Midbrain (tissue), 1 donor: ENCODE data around the gene SLC45A1.
"Not testable (repeated sequence)": the region's sequence is repeated elsewhere in the genome, so short reads cannot be mapped to it uniquely, and the experiment has no call there.

Experiments used
- DNase-seq: peaks from one replicate; lab custom pipeline; 2025; lab: John Stamatoyannopoulos, UW

The SLC45A1 gene

GRCh38 chr1:8317647-8318381 is at the start of gene SLC45A1:
Gene SLC45A1, plus strand, starts transcription at chr1:8318114. Its CDS starts 6,216 bp downstream, at chr1:8324330.
- peak; percentile 77 for DNase-seq

DNA sequence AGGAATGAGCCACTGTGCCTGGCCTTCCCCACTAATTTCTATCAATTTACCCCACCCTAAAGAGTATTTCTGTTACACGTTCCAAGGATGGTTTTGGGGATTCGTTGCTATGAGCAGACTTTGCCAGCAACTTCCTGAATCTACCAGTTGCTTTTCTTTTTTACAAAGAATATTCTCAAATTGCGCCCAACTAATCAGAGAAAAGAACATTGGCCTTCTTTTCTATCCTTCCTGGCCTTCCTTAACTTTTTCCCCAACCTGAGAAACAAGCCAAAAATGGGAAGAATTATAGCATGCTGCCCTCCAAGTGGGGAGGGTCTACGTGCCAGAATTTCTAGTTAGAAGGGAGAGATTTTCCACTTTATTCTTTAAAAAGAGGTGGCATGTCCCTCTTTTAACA is 44.9 kb upstream of the SLC45A1 start:
- DNase-seq: no peak

GRCh38 chr1:8274352-8274751 is 43.6 kb upstream of the SLC45A1 start:
- peak; percentile 9 for DNase-seq

GRCh38 chr1:8276173-8276914 is 41.6 kb upstream of the SLC45A1 start:
- no peak for DNase-seq

DNA sequence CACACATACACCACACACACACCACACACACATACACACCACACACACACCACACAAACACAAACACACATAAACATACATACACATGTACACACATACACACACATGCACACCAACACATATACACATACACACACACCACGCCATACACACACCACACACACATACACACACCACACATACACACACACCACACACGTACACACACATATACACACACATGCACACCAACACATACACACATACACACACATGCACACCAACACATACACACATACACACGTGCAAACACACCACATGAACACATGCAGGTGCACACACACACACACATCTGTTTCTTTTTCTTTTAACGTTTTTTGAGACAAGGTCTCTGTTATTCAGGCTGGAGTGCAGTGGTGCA is 41.0 kb upstream of the SLC45A1 start:
- no peak for DNase-seq

- DNase-seq: not testable (repeated sequence)
Measured at GRCh38 chr1:8278677-8279076, 39.2 kb upstream of the SLC45A1 start.

DNA sequence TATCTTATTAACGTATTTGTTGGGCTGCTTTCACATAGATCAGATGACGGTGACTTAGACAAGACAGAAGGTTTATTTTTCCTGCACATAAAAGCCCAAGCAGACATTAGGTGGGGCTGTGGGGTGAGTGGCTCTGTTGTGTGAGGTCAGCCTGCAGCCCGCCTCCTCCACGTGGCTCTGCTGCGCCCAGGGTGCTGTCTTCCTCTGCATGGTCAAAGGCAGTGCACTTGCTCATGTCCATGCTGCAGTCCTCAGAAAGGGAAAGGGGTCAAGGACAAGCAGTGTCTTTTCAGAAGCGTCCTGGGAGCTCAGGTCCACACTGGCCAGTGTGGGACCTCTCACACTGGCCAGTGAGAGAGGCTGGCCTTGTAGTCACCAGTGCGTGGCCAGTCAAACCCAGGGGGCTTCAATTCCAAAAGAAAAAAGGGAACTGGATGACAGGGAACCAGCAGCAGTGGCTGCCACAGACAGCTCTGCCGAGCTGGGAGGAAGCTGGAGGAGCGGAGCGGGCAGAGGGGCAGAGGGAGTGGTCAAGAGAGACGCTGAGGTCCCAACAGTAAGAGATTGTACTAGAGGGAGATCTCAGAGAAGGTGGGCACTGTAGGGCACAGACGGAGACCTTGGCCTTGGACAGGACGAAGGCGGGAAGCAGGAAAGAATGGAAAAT is 35.9 kb upstream of the SLC45A1 start:
- no peak for DNase-seq

- DNase-seq: no peak
Measured at GRCh38 chr1:8283058-8283884, 34.6 kb upstream of the SLC45A1 start.

- no peak for DNase-seq
Measured at GRCh38 chr1:8284127-8284526, 33.8 kb upstream of the SLC45A1 start.

DNA sequence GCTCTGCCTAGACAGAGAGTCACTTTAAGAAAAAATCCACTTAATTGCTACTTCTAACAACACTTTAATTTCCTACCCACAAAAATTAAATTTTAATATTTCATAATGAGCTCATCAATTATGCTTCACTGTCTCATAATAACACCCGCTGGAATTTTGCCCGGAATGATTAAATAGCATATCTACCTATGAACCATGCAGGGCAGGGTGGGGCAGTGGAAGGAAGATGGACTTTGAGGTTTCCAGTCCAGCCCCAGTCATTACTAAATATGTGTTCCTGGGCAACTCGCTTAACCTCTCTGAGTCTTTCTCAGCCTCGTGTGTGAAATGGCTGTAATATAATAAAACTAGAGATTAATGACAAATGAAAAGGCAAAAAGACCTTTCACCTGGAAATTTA is 32.8 kb upstream of the SLC45A1 start:
- DNase-seq: no peak

- no peak for DNase-seq
Measured at GRCh38 chr1:8285965-8286364, 31.9 kb upstream of the SLC45A1 start.

- DNase-seq: no peak
Measured at GRCh38 chr1:8293118-8293517, 24.8 kb upstream of the SLC45A1 start.

DNA sequence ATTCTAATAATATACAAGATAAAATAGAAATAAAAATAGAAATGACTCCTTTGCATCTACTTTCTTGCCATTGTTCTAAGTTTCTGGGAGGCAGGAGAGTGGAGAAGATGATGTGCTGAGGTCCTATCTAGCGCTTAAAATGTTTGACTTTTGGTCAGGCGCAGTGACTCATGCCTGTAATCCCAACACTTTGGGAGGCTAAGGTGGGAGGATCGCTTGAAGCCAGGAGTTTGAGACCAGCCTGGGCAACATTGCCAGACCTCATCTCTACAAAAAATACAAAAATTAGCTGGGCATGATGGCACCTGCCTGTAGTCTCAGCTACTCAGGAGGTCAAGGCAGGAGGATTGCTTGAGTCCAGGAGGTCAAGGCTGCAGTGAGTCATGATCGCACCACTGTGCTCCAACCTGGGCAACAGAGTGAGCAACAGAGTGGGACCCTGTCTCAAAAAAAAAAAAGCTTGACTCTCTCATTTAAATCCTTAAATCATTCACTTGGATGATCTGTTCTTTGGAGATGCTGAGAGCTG is 24.2 kb upstream of the SLC45A1 start:
- no peak for DNase-seq

GRCh38 chr1:8294170-8294697 is 23.7 kb upstream of the SLC45A1 start:
- no peak for DNase-seq

DNA sequence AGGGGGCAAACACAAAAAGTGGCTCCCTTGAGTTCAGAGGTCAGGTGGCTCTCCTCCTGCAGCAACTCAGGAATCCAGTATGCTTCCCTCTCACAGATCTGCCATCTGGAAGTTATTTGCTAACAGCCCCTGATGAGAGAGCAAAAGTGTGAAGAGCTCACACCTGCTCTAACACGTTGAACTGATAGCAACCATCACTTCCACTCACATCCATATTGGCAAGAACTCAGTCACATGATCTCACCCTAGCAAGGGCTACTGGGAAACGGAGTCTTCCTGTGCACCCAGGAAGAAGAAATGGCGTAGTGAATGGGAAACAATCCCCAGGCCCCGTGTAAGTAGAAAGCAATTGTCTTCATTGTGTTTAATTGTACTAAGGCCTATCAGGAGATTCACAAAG is 20.7 kb upstream of the SLC45A1 start:
- no peak for DNase-seq

DNA sequence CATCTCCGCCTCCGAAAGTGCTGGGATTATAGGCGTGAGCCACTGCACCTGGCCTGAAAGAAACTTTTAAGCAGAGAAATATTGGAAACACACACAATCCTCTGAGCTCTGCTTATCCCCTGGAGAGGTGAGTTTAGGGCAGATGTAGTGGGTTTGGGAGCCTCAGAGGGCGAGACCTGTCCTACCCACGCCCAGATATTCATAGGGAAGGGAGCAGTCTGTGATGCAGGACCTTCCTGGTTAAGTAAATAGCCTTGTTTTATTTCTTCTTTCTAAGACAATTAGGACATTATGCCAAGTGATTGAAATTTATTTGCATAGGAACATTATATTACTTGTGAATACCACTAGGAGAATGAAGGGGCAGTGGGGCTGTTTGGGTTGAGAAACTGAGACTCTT is 18.0 kb upstream of the SLC45A1 start:
- DNase-seq: no peak

- DNase-seq: peak; percentile 33
Measured at GRCh38 chr1:8302081-8302956, 15.6 kb upstream of the SLC45A1 start.

GRCh38 chr1:8303141-8303540 is 14.8 kb upstream of the SLC45A1 start:
- no peak for DNase-seq

DNA sequence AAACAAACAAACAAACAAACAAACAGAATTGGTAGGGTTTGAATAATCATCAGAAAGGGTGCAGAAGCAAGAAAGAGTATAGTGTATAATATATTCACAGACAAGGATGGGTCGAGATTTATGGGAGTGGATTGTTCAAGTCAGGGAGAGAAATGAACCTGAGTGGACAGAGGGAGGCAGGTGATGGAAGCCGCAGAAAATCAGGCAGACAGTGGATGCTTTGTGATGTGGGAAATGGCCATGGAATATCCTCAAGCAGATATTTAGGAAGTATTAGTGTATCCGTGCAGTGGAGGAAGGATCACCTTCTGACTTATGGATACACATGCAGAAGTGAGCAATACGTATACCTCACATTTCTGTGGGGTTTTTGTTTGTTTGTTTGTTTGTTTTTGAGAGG is 14.0 kb upstream of the SLC45A1 start:
- DNase-seq: no peak

DNA sequence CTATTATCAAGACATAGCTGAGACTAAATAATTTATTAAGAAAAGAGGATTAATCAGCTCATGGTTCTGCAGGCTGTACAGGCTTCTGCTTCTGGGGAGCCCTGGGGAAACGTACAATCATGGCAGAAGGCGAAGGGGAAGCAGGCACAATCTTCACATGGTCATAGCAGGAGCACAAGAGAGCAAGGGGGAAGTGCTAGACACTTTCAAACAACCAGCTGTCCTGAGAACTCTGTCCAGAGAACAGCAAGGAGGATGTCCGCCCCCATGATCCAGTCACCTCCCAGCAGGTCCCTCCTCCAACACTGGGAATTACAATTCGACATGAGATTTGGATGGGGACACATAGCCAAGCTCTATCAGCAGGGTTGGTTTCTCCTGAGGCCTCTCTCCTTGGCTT is 10.3 kb upstream of the SLC45A1 start:
- DNase-seq: no peak
